ENCODE measurements around the gene COL4A6. TPM values are rescaled to one million over a fixed set of nuclear protein-coding genes. Genes with fewer than 3 reads are reported as not detected.

COL4A6 gene
- total RNA-seq, 1 donor from 2014 or later = 1.8 TPM

DNA sequence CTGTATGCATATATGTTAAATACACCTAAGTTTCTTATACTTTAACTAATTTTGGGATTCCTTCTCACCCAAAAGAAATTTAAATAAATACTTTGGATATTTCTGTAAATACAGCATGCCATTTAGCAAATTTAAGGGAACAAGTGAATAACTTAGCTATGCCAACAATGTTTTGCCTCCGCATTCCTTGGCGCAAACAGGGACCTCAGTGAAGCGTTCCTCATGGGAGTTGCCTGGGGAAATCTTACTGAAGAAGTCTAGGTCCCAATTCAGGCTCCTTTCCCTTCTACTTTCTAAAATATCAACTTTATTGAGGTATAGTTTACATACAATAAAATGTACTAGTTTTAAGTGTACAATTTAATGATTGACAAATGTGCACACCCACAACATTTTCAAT, 26.4 kb upstream of the COL4A6 start:
- no peaks in the 10 kb centered on the region for H3K9me3 ChIP-seq
- DNase-seq = no peak
- intact Hi-C loops (cut with DNase I) = no loop called here

DNA sequence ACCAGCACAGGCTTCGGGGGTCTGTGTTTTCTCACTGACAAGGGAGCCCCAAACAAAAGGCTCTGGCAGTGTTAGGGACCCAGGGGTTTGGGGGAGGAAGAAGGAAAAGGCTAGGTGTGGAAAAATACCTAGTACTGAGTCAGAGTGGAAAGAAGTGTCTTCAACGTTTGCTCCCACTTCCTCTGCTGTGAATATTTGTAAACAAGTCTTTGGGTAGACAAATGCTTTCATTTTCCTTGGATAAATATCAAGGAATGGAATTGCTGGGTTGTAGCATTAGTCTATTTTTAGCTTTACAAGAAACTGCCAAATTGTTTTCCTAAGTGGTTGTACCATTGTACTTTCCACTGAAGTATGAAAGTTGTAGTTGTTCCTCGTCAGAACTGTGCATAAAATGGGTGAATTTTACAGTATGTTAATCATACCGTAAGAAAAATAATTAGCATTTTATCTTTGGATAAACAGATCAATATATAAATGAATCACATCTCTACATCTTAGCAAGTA, 18.8 kb upstream of the COL4A6 start:
- no peak overlapping the region for H3K4me3 ChIP-seq
- ATAC-seq = no peak
- no peak for DNase-seq
- H3K9me3 ChIP-seq = no peaks in the 10 kb centered on the region
- no peak overlapping the region for H3K27ac ChIP-seq
- H3K36me3 ChIP-seq = no peaks in the 10 kb centered on the region
- no peaks in the 10 kb centered on the region for H3K4me1 ChIP-seq
- intact Hi-C loops (cut with DNase I) = no loop called here
- TF ChIP-seq, protein P1, sequence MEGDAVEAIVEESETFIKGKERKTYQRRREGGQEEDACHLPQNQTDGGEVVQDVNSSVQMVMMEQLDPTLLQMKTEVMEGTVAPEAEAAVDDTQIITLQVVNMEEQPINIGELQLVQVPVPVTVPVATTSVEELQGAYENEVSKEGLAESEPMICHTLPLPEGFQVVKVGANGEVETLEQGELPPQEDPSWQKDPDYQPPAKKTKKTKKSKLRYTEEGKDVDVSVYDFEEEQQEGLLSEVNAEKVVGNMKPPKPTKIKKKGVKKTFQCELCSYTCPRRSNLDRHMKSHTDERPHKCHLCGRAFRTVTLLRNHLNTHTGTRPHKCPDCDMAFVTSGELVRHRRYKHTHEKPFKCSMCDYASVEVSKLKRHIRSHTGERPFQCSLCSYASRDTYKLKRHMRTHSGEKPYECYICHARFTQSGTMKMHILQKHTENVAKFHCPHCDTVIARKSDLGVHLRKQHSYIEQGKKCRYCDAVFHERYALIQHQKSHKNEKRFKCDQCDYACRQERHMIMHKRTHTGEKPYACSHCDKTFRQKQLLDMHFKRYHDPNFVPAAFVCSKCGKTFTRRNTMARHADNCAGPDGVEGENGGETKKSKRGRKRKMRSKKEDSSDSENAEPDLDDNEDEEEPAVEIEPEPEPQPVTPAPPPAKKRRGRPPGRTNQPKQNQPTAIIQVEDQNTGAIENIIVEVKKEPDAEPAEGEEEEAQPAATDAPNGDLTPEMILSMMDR (IDR thresholded peaks at IDR 0.05) = no peak
- no peaks in the 10 kb centered on the region for H3K27me3 ChIP-seq

More for the DNA sequence above, 26.4 kb upstream of the COL4A6 start:
- Histone ChIP-seq H3K4me3 (no peak overlapping the region), H3K27me3 (no peaks in the 10 kb centered on the region), H3K36me3 (no peaks in the 10 kb centered on the region), H3K27ac (no peak overlapping the region), H3K4me1 (no peaks in the 10 kb centered on the region)
- TF ChIP-seq, protein P1 (IDR thresholded peaks at IDR 0.05) = no peak
- no peak for ATAC-seq

DNA sequence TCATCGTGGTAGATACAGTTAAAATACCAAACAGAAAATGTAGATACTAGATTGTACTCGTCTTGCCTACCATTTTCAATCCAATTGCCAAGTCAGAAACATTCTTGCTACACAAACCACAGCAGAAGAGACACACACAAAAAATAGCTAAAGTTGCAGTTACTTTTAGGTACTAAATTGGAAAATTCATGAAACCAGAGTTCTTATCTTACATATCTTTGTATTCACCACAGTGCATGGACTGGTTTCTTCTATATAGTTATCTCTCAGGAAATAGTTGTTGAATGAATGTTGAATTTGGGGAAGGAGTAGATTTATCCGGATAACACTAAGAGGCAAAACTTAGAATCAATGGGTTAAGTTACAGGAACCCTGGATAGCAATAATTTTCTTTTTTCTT, 15.6 kb upstream of the COL4A6 start:
- H3K36me3 ChIP-seq = no peaks in the 10 kb centered on the region
- H3K27ac ChIP-seq = no peak overlapping the region
- ATAC-seq (no peak), DNase-seq (no peak)
- H3K27me3 ChIP-seq = no peaks in the 10 kb centered on the region
- intact Hi-C loops (cut with DNase I) = no loop called here
- TF ChIP-seq, protein P1 (IDR thresholded peaks at IDR 0.05) = no peak
- H3K4me3 ChIP-seq = no peak overlapping the region
- no peaks in the 10 kb centered on the region for H3K9me3 ChIP-seq
- no peaks in the 10 kb centered on the region for H3K4me1 ChIP-seq

DNA sequence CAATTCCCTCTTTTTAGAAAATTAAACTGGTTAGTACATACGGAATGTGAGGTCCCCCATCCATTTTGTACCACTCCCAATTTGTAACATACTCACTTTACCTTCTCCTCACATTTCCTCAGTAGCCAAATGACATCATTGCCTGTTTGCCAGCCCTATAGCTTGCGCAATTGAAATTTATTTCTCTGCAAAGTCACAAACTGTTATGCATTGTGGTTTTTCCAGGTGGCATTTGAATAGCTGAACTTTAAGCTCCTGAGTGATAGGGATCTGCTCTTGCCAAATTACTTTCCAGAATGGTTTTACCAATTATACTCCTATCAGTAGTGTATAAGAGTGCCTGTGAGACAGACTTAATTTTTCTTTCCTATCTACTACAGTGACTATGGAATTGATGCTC, 9.1 kb upstream of the COL4A6 start:
- H3K4me1 ChIP-seq = no peaks in the 10 kb centered on the region
- H3K4me3 ChIP-seq = no peak overlapping the region
- H3K36me3 ChIP-seq = no peaks in the 10 kb centered on the region
- no peaks in the 10 kb centered on the region for H3K27me3 ChIP-seq
- DNase-seq (no peak), ATAC-seq (no peak)
- TF ChIP-seq, protein P1 (IDR thresholded peaks at IDR 0.05) = no peak
- H3K27ac ChIP-seq = no peak overlapping the region
- intact Hi-C loops (cut with DNase I) = no loop called here
- no peaks in the 10 kb centered on the region for H3K9me3 ChIP-seq

DNA sequence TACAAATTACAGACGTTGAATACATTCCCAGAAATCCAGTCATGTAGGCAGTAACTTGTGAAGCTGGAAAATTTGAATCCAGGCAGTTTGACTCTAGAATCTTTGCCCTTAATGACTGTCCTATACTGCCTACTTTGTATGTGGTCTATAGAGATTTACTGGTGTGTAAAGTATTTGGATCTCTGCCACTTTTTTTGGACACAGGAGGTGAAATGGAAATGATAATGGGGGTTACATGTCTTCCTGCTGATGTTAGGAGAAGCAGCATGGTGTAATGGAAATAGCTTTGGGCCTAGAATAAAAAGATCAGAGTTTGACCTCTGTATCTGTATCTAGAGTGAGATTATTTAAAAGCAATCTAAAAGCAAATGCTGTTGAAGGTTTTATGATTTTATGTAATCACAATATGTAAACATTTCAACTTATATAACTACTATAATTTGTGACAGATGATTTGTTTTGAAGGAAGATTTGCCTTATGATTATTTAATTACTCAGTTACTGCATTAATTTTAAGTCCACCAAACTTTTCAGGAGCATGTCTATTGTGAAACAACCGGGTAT, 4.8 kb upstream of the COL4A6 start:
- no peaks in the 10 kb centered on the region for H3K27me3 ChIP-seq
- H3K36me3 ChIP-seq = no peaks in the 10 kb centered on the region
- no peak overlapping the region for H3K27ac ChIP-seq
- H3K4me1 ChIP-seq = no peaks in the 10 kb centered on the region
- TF ChIP-seq, protein P1 (IDR thresholded peaks at IDR 0.05) = no peak
- no peak overlapping the region for H3K4me3 ChIP-seq
- H3K9me3 ChIP-seq = no peaks in the 10 kb centered on the region
- intact Hi-C loops (cut with DNase I) = no loop called here
- DNase-seq (no peak), ATAC-seq (no peak)

All from upper lobe of right lung (tissue), 1 donor.